Mesothelial cell of epicardium (in vitro differentiated cells): Measurements from ENCODE around the gene NUP85. TPM values are rescaled to one million over a fixed set of nuclear protein-coding genes. Genes with fewer than 3 reads are reported as not detected.
A peak's percentile ranks its signal among the peaks of the same experiment; 100 is the strongest.
"Not testable (repeated sequence)": the region's sequence is repeated elsewhere in the genome, so short reads cannot be mapped to it uniquely, and the experiment has no call there.

Experiments
- DNase-seq, 2 experiments: peaks; one replicate each; pipeline ENCODE4 v3.0.0; 2021; ENCODE audit warnings: low spot score in 2 of 2; ENCODE audit not compliant: unreplicated experiment in 2 of 2
- H3K27ac Mint-ChIP-seq: 2 replicates; pipeline ENCODE4 v1.8.0; 2021; ENCODE audit warnings: mixed read lengths
- H3K27me3 Mint-ChIP-seq: 2 replicates; pipeline ENCODE4 v1.8.0; 2021; ENCODE audit warnings: low read depth, mixed read lengths
- H3K36me3 Mint-ChIP-seq: 2 replicates; pipeline ENCODE4 v1.8.0; 2021; ENCODE audit warnings: mixed read lengths
- H3K4me1 Mint-ChIP-seq: 2 replicates; pipeline ENCODE4 v1.8.0; 2021; ENCODE audit warnings: mixed read lengths
- H3K4me3 Mint-ChIP-seq: 2 replicates; pipeline ENCODE4 v1.8.0; 2021; ENCODE audit warnings: mild to moderate bottlenecking, moderate library complexity, mixed read lengths
- H3K9me3 Mint-ChIP-seq: 2 replicates; pipeline ENCODE4 v1.8.0; 2021; ENCODE audit warnings: mixed read lengths
- total RNA-seq: library from RNA; stranded (reverse); gene quantifications from 3 replicates; pipeline ENCODE4 v1.2.1, GENCODE V29; 2021
- TF ChIP-seq, protein P1 (sequence below): fragments of 200-600 bp; sonication (generic); IDR thresholded peaks from one replicate; pipeline ENCODE4 v1.5.0; 2021; ENCODE audit warnings: antibody characterized with exemption; ENCODE audit not compliant: unreplicated experiment

NUP85 gene
- total RNA-seq, 1 donor from 2014 or later: 79.7 TPM

DNA sequence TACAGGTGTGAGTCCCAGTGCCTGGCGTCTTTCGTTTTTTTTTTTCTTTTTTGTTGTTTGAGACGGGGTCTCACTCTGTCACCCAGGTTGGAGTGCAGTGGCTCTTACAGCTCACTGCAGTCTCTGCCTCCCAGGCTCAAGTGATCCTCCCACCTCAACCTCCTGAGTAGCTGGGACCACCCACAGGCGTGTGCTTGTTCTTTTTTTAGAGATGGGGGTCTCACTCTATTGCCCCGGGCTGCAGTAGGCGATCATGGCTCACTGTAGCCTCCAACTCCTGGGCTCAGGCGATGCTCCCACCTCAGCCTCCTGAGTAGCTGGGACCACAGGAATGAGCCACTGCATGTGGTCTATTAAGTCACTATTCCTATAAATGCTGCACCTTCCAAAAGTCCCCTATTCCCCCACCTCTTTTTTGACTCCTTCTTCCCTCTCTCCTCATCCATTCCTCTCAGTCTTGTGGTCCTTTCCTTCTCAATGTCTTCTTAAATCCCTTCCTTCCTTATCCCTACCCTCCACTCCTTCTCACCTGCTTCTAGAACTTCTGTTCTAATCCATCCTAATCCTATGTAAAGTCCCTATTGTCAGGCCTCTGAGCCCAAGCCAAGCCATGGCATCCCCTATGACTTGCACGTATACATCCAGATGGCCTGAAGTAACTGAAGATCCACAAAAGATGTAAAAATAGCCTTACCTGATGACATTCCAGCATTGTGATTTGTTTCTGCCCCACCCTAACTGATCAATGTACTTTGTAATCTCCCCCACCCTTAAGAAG is 46.7 kb downstream of the NUP85 start:
- Mint-ChIP-seq H3K36me3 (peaks cover 2% of the 10 kb centered on the region), H3K9me3 (no peaks in the 10 kb centered on the region), H3K4me1 (no peaks in the 10 kb centered on the region), H3K4me3 (no peak overlapping the region), H3K27me3 (no peaks in the 10 kb centered on the region), H3K27ac (no peak overlapping the region)
- no peak for DNase-seq
- TF ChIP-seq, protein P1, sequence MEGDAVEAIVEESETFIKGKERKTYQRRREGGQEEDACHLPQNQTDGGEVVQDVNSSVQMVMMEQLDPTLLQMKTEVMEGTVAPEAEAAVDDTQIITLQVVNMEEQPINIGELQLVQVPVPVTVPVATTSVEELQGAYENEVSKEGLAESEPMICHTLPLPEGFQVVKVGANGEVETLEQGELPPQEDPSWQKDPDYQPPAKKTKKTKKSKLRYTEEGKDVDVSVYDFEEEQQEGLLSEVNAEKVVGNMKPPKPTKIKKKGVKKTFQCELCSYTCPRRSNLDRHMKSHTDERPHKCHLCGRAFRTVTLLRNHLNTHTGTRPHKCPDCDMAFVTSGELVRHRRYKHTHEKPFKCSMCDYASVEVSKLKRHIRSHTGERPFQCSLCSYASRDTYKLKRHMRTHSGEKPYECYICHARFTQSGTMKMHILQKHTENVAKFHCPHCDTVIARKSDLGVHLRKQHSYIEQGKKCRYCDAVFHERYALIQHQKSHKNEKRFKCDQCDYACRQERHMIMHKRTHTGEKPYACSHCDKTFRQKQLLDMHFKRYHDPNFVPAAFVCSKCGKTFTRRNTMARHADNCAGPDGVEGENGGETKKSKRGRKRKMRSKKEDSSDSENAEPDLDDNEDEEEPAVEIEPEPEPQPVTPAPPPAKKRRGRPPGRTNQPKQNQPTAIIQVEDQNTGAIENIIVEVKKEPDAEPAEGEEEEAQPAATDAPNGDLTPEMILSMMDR: no peak

DNA sequence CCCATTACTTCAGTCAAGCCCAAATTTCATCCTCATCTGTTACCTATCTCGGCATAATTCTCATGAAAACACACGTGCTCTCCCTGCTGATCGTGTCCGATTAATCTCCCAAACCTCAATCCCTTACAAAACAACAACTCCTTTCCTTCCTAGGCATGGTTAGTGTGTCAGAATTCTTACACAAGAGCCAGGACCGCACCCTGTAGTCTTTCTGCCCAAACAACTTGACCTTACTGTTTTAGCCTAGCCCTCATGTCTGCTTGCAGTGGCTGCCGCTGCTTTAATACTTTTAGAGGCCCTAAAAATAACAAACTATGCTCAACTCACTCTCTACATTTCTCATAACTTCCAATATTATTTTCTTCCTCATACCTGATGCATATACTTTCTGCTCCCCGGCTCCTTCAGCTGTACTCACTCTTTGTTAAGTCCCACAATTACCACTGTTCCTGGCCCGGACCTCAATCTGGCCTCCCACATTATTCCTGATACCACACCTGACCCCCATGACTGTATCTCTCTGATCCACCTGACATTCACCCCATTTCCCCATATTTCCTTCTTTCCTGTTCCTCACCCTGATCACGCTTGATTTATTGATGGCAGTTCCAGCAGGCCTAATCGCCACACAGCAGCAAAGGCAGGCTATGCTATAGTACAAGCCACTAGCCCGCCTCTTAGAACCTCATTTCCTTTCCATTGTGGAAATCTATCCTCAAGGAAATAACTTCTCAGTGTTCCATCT is 50.6 kb downstream of the NUP85 start:
- not testable (repeated sequence) for H3K9me3 Mint-ChIP-seq, H3K36me3 Mint-ChIP-seq, H3K4me3 Mint-ChIP-seq, H3K27ac Mint-ChIP-seq, H3K27me3 Mint-ChIP-seq, DNase-seq
- H3K4me1 Mint-ChIP-seq: peaks cover 20% of the 10 kb centered on the region

DNA sequence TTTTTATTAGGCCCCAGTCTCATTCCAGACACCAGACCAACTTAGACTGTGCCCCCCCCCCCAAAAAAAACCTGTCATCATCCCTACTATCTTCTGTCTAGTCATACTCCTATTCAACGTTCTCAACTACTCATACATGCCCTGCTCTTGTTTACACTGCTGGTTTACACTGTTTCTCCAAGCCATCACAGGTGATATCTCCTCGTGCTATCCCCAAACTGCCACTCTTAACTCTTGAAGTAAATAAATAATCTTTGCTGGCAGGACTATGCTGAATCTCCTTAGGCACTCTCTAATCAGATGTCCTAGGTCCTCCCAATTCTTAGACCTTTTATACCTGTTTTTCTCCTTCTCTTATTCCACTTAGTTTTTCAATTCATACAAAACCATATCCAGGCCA is 51.7 kb downstream of the NUP85 start:
- not testable (repeated sequence) for H3K27me3 Mint-ChIP-seq, DNase-seq, H3K4me3 Mint-ChIP-seq, H3K9me3 Mint-ChIP-seq, H3K36me3 Mint-ChIP-seq
- Mint-ChIP-seq H3K27ac (peak overlapping the region; percentile 19), H3K4me1 (peaks cover 24% of the 10 kb centered on the region)

DNA sequence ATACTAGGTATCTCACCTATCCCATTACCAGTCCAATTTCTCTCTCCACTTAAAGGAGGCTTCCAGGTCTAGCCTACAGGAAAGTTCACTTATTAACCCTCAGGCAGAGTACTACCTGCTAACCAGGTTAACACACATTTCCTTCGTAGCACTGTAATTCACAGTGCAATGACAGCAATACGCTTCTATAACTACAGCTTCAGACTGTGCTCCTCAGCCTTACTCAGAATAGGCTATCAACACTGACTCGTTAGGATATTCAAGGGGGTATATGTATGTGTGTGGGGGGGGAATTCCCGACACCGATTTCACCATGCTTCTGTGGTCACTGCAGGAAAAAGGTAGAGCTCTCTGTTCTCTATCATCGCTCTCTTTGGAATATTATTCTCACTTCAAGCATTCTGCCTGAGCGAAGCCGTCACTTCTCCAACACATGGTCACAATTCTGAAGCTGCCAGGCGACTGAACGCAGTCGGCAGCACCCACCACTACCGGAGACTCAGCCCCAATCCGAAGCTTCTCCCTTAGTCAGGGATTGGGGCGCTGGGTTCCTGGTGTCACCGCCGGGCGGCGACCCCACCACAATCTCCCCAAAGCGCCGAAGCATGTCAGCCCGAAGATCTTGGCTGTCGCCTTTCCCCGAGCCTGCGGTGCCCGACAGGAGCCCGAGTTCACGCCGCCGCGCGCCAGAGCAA is 55.3 kb downstream of the NUP85 start:
- TF ChIP-seq, protein P1: no peak
- Mint-ChIP-seq H3K27ac (peak overlapping the region; percentile 100), H3K36me3 (peaks cover 3% of the 10 kb centered on the region), H3K4me1 (peaks cover 32% of the 10 kb centered on the region), H3K4me3 (peak overlapping the region; percentile 98), H3K27me3 (no peaks in the 10 kb centered on the region), H3K9me3 (no peaks in the 10 kb centered on the region)
- no peak for DNase-seq

DNA sequence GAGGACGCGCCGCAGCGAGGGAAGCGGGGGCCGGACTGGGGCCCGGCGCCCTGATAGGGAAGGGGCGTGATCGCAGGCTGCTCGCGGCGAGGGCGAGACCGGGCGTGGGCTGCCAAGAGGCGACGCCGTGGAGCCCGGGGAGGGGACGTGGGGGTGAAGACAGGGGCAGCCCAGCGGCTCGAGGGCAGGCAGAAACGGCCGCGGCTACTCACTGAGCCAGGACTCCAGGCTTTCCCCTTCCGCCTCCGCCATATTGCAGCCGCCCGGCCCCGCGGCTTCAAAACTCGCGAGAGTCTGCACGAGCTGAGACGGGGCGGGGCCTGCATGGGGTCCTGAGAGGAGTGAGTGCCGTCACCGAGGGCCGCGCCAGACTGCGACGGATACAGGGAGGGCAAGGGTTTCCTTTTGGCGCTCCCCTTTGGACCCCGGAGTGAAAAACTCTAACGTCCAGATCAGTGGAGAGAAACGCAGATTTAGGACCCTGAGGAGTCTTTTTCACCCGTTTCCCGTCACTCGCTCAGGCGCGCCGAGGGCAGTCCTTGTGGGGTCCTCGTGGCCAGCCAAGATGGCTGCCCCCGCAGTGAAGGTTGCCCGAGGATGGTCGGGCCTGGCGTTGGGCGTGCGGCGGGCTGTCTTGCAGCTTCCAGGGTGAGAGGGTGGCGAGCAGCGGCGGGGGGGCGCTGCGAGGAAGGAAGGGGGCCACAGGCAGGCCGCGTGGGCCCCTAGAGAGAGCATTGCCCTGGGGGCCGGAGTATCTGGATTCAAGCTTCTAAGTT is 56.0 kb downstream of the NUP85 start, which contains the start of the genes GGA3 and MRPS7:
TSS of gene GGA3 (minus strand) at position 271 of the 776 bp plus-strand sequence. CDS start at position 252, 19 bp downstream.
TSS of gene MRPS7 (plus strand) at position 544 of the 776 bp plus-strand sequence. CDS start at position 566, 22 bp downstream.
- Mint-ChIP-seq H3K27ac (peak within 1 kb of the TSS; percentile 100), H3K4me1 (peaks cover 32% of the 10 kb centered on the region), H3K27me3 (no peaks in the 10 kb centered on the region), H3K4me3 (peak within 1 kb of the TSS; percentile 98), H3K9me3 (no peaks in the 10 kb centered on the region), H3K36me3 (peaks cover 3% of the 10 kb centered on the region)
- TF ChIP-seq, protein P1: no peak
- DNase-seq: peak; percentile 93 to 96

DNA sequence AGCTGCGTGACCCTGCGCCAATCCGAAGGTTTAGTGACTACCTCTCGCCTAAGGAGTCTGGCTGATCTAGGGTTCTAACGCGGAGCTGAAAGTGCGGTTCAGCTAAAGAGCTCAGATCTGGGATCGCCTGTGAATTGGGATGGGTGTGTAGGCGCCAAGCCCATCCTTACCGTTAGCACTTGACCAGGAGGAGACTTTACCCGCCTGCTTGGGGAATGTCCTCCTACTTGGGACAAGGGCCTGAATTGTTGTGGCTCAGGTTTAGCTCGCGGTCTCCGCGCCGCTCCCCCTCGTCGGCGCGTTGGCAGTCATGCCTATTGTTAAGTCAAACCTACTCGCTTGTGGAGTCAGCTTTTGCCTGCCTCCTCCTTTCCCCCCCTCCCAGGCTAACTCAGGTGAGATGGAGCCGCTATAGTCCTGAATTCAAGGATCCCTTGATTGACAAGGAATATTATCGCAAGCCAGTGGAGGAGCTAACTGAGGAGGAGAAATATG is 56.7 kb downstream of the NUP85 start:
- no peak for DNase-seq
- Mint-ChIP-seq H3K9me3 (no peaks in the 10 kb centered on the region), H3K4me1 (peaks cover 32% of the 10 kb centered on the region), H3K4me3 (peak overlapping the region; percentile 98), H3K36me3 (peaks cover 6% of the 10 kb centered on the region), H3K27ac (peak overlapping the region; percentile 100), H3K27me3 (no peaks in the 10 kb centered on the region)
- TF ChIP-seq, protein P1: no peak
